Natural killer cell treated with Interleukin-12 subunit alpha and Interleukin-12 subunit beta and Interleukin-15 and Interleukin-18, amount 100 ng/mL, for 72 hours (primary cell): ENCODE measurements around the gene FBXW4. TPM values are rescaled to one million over a fixed set of nuclear protein-coding genes. Genes with fewer than 3 reads are reported as not detected.

Experiments
- ATAC-seq, 2 donors: fragments of 150-1000 bp; cut with Tn5 transposase in 1 of 2; sonication (Bioruptor Pico), chemical (Tn5 transposase) in 1 of 2; 2 replicates each; pipeline ENCODE4 v1.10.0; 2021
- DNase-seq: peaks from one replicate; pipeline ENCODE4 v3.0.0; 2022; ENCODE audit warnings: low spot score
- H3K27ac Mint-ChIP-seq, 2 donors: 1 replicate in 1 of 2; 2 replicates in 1 of 2; pipeline ENCODE4 v1.8.0; 2022; ENCODE audit warnings: mixed read lengths in 2 of 2, mild to moderate bottlenecking in 1 of 2, moderate library complexity in 1 of 2
- H3K27me3 Mint-ChIP-seq, 2 donors: 1 replicate in 1 of 2; 2 replicates in 1 of 2; pipeline ENCODE4 v1.8.0; 2022; ENCODE audit warnings: mixed read lengths in 2 of 2
- H3K36me3 Mint-ChIP-seq: one replicate; pipeline ENCODE4 v1.8.0; 2022; ENCODE audit warnings: mixed read lengths
- H3K4me1 Mint-ChIP-seq, 2 donors: 1 replicate in 1 of 2; 2 replicates in 1 of 2; pipeline ENCODE4 v1.8.0; 2022; ENCODE audit warnings: low read depth in 2 of 2, mixed read lengths in 2 of 2, mild to moderate bottlenecking in 1 of 2
- H3K4me3 Mint-ChIP-seq: one replicate; pipeline ENCODE4 v1.8.0; 2022; ENCODE audit warnings: mixed read lengths
- H3K9me3 Mint-ChIP-seq: 2 replicates; pipeline ENCODE4 v1.8.0; 2022; ENCODE audit warnings: mixed read lengths
- total RNA-seq, 2 donors: library from RNA; stranded (reverse); gene quantifications; one replicate each; pipeline ENCODE4 v1.2.3, GENCODE V29; 2022

The FBXW4 gene
- total RNA-seq, 2 donors from 2014 or later, result 45.5 to 52.3 TPM

- H3K27me3 Mint-ChIP-seq, result no peaks in the 10 kb centered on the region
- DNase-seq (no peak), ATAC-seq (no peak)
- H3K27ac Mint-ChIP-seq, result peak overlapping the region; percentile 53 to 83
- no peaks in the 10 kb centered on the region for H3K9me3 Mint-ChIP-seq
- H3K36me3 Mint-ChIP-seq, result no peaks in the 10 kb centered on the region
- H3K4me1 Mint-ChIP-seq, result peaks cover 17 to 25% of the 10 kb centered on the region in 2 donors
- peak overlapping the region; percentile 94 for H3K4me3 Mint-ChIP-seq
These were observed 106.1 kb downstream of the FBXW4 start for GRCh38 chr10:101588879-101589278.

GRCh38 chr10:101587725-101588653 is 107.0 kb downstream of the FBXW4 start, which contains the start of the genes DPCD and POLL:
Gene DPCD, plus strand, starts transcription at chr10:101588321. Its CDS starts 16 bp downstream, at chr10:101588337.
Gene POLL, minus strand, starts transcription at chr10:101588257. Its CDS starts 897 bp downstream, at chr10:101587360.
- peak; percentile 98 to 99 for ATAC-seq
- H3K4me1 Mint-ChIP-seq, result peaks cover 17 to 25% of the 10 kb centered on the region in 2 donors

DNA sequence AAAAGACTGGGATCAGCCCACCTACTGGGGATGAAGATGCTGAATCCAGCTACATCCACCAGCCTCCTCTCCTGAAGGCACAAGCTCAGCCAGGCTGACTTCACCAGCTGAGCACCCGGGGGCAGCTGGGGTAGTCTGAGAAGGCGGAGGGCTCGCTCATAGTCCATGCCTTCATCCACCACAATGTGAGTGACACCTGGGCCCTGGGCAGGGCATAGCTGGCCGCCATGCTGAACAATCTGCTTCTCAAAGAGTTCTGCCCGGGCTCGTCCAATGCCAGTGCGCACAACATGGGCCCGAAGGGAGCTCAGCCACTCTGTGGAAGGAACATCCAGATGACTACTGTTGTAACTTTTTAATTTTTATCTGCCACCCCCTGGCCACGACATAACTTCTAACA is 109.1 kb downstream of the FBXW4 start:
- Mint-ChIP-seq H3K27me3 (no peaks in the 10 kb centered on the region), H3K4me1 (peaks cover 17 to 25% of the 10 kb centered on the region in 2 donors), H3K4me3 (no peak overlapping the region), H3K27ac (no peak overlapping the region), H3K9me3 (no peaks in the 10 kb centered on the region), H3K36me3 (no peaks in the 10 kb centered on the region)
- DNase-seq (no peak), ATAC-seq (no peak)

More at GRCh38 chr10:101587725-101588653, 107.0 kb downstream of the FBXW4 start, which contains the start of the genes DPCD and POLL:
- peak within 1 kb of the TSS; percentile 53 to 83 for H3K27ac Mint-ChIP-seq
- H3K36me3 Mint-ChIP-seq, result no peaks in the 10 kb centered on the region
- peak; percentile 95 for DNase-seq
- peak within 1 kb of the TSS; percentile 94 for H3K4me3 Mint-ChIP-seq
- H3K9me3 Mint-ChIP-seq, result no peaks in the 10 kb centered on the region
- H3K27me3 Mint-ChIP-seq, result no peaks in the 10 kb centered on the region

DNA sequence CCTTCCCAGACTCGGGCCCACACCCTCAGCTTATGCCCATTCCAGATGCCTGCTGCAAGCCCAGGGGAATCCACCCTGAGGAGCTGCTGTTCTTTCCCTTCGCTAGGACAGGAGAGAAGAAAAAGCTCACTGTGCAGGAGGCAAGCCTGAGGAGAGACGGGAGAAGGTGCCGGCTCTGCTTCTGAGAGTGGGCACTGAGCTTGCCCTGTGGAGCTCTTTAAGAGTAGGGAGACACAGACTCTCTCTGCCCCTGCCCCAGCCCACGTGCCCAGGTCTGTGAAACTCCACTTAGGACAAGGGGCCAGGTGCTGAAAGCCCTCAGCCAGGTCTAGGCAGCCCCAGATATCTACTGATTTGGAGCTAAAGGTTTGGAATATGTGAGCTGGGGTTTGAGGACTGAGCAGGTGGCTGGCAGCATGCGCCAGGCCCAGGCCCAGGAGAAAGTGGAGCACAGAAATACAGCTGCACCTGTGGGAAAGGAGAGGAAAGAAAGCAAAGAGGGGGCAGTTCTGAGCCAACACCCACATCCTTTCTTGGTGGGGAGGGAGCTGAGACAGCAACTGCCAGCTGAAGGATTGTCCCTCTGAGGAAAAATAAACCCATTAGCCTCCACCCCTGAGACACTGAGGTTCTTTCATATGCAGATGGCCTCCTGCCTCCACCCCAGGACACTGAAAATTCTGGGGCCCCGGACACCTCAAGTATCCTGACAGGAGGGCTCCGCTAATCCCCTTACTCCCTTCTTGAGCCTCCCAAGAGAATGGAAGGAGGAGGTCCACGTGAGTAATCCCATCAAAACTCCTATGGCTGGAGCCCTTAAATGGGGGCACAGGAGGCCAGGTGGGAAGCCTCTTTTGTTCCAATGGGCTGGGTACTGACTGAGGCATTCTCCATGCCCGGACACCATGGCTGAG is 114.2 kb downstream of the FBXW4 start:
- no peaks in the 10 kb centered on the region for H3K36me3 Mint-ChIP-seq
- H3K27ac Mint-ChIP-seq, result no peak overlapping the region

GRCh38 chr10:101579516-101579870 is 115.5 kb downstream of the FBXW4 start:
- ATAC-seq (no peak), DNase-seq (no peak)
- H3K4me1 Mint-ChIP-seq, result no peaks in the 10 kb centered on the region
- H3K27ac Mint-ChIP-seq, result no peak overlapping the region
- no peaks in the 10 kb centered on the region for H3K9me3 Mint-ChIP-seq
- H3K36me3 Mint-ChIP-seq, result no peaks in the 10 kb centered on the region
- no peaks in the 10 kb centered on the region for H3K27me3 Mint-ChIP-seq
- no peak overlapping the region for H3K4me3 Mint-ChIP-seq

More for the DNA sequence above, 114.2 kb downstream of the FBXW4 start:
- Mint-ChIP-seq H3K4me3 (no peak overlapping the region), H3K27me3 (no peaks in the 10 kb centered on the region), H3K4me1 (no peaks in the 10 kb centered on the region), H3K9me3 (no peaks in the 10 kb centered on the region)
- ATAC-seq, result no peak
- DNase-seq, result no peak

- H3K36me3 Mint-ChIP-seq, result no peaks in the 10 kb centered on the region
- H3K4me1 Mint-ChIP-seq, result no peaks in the 10 kb centered on the region
- no peak overlapping the region for H3K4me3 Mint-ChIP-seq
- H3K9me3 Mint-ChIP-seq, result no peaks in the 10 kb centered on the region
- H3K27ac Mint-ChIP-seq, result no peak overlapping the region
- DNase-seq, result no peak
- no peaks in the 10 kb centered on the region for H3K27me3 Mint-ChIP-seq
- ATAC-seq, result no peak
These were observed 116.0 kb downstream of the FBXW4 start for GRCh38 chr10:101578803-101579515.

GRCh38 chr10:101578192-101578591 is 116.8 kb downstream of the FBXW4 start:
- no peaks in the 10 kb centered on the region for H3K9me3 Mint-ChIP-seq
- H3K4me3 Mint-ChIP-seq, result no peak overlapping the region
- H3K4me1 Mint-ChIP-seq, result no peaks in the 10 kb centered on the region
- no peaks in the 10 kb centered on the region for H3K27me3 Mint-ChIP-seq
- no peak overlapping the region for H3K27ac Mint-ChIP-seq
- DNase-seq (no peak), ATAC-seq (no peak)
- H3K36me3 Mint-ChIP-seq, result no peaks in the 10 kb centered on the region

GRCh38 chr10:101577121-101577871 is 117.7 kb downstream of the FBXW4 start:
- H3K27me3 Mint-ChIP-seq, result no peaks in the 10 kb centered on the region
- DNase-seq, result no peak
- no peak overlapping the region for H3K27ac Mint-ChIP-seq
- no peak overlapping the region for H3K4me3 Mint-ChIP-seq
- no peaks in the 10 kb centered on the region for H3K4me1 Mint-ChIP-seq
- ATAC-seq, result no peak
- H3K36me3 Mint-ChIP-seq, result no peaks in the 10 kb centered on the region
- no peaks in the 10 kb centered on the region for H3K9me3 Mint-ChIP-seq

GRCh38 chr10:101576211-101576863 is 118.6 kb downstream of the FBXW4 start:
- DNase-seq (no peak), ATAC-seq (no peak)
- Mint-ChIP-seq H3K27ac (no peak overlapping the region), H3K4me1 (no peaks in the 10 kb centered on the region), H3K27me3 (no peaks in the 10 kb centered on the region), H3K4me3 (no peak overlapping the region), H3K36me3 (no peaks in the 10 kb centered on the region), H3K9me3 (no peaks in the 10 kb centered on the region)

GRCh38 chr10:101575580-101576210 is 119.3 kb downstream of the FBXW4 start:
- no peaks in the 10 kb centered on the region for H3K4me1 Mint-ChIP-seq
- no peaks in the 10 kb centered on the region for H3K27me3 Mint-ChIP-seq
- H3K27ac Mint-ChIP-seq, result no peak overlapping the region
- DNase-seq, result no peak
- no peaks in the 10 kb centered on the region for H3K9me3 Mint-ChIP-seq
- ATAC-seq, result no peak
- no peaks in the 10 kb centered on the region for H3K36me3 Mint-ChIP-seq
- no peak overlapping the region for H3K4me3 Mint-ChIP-seq

GRCh38 chr10:101575091-101575490 is 119.9 kb downstream of the FBXW4 start:
- Mint-ChIP-seq H3K27ac (no peak overlapping the region), H3K27me3 (no peaks in the 10 kb centered on the region), H3K4me3 (no peak overlapping the region), H3K36me3 (no peaks in the 10 kb centered on the region), H3K4me1 (no peaks in the 10 kb centered on the region), H3K9me3 (no peaks in the 10 kb centered on the region)
- no peak for DNase-seq
- ATAC-seq, result no peak
